Measurements from ENCODE around the gene ANKRD9. TPM values are rescaled to one million over a fixed set of nuclear protein-coding genes. Genes with fewer than 3 reads are reported as not detected.

The ANKRD9 gene
- total and polyA plus RNA-seq, 3 experiments from 2014 or later, result 1.3 to 12.1 (median 10.1) TPM

DNA sequence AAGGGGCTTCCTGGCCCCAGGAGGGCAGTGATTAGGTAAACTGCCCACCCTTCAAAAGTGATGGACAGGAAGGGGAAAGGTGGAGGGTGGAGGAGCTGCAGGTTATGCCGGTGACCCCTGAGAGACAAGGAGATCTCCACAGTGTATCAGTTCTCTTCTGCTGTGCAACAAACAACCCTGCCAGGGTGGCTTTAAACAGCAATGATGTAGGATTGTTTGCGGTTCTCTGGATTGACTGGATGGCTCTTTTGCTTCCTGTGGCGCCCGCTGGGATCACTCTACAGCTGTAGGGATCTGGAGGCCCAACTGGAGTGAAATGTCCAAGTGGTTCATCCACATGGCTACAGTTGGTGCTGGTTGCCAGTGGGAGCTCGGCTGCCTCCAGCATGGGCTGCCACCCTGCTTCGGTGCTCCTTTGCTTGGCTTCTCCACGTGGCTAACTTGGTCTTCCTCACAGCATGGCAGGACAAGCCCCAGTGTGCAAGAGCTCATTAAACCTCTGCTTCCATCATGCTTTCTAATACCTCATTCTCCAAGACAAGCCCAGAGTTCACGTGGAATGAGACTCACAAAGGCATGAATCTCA lies 8.6 kb upstream of the ANKRD9 start:
- peak overlapping the region in 2 of 8 donors; percentile 50 to 77 for H3K27ac Mint-ChIP-seq
- peaks cover 5% of the 10 kb centered on the region for H3K27me3 ChIP-seq (ENCODE audit: insufficient read depth, low read length, poor library complexity, severe bottlenecking)
- H3K4me1 ChIP-seq (ENCODE audit: insufficient read depth, low read length), result no peaks in the 10 kb centered on the region
- no peaks in the 10 kb centered on the region for H3K9me3 ChIP-seq (ENCODE audit: low read length)
- H3K4me3 ChIP-seq (ENCODE audit: low read length), result no peak overlapping the region
- H3K4me3 Mint-ChIP-seq, result peak overlapping the region; percentile 50 to 87 (median 69)
- H3K36me3 Mint-ChIP-seq, result no peaks in the 10 kb centered on the region
- H3K9me3 Mint-ChIP-seq, result no peaks in the 10 kb centered on the region
- no peaks in the 10 kb centered on the region for H3K36me3 ChIP-seq (ENCODE audit: insufficient read depth, low read length)
- DNase-seq, result no peak
- H3K4me1 Mint-ChIP-seq, result peaks cover 8 to 13% (median 9%) of the 10 kb centered on the region in 3 donors
- CTCF ChIA-PET, result interaction anchor here (1.0 to 1.8 kb wide), 5 partner anchors 8 to 201 kb away, joined by 3 to 10 read pairs (median 4); partner anchors contain the start of gene ANKRD9
- H3K27me3 Mint-ChIP-seq, result peaks cover 5 to 12% of the 10 kb centered on the region in 2 donors
- no peak overlapping the region for H3K27ac ChIP-seq (ENCODE audit: low read depth, low read length)
- POLR2A ChIA-PET, result no interaction called here

DNA sequence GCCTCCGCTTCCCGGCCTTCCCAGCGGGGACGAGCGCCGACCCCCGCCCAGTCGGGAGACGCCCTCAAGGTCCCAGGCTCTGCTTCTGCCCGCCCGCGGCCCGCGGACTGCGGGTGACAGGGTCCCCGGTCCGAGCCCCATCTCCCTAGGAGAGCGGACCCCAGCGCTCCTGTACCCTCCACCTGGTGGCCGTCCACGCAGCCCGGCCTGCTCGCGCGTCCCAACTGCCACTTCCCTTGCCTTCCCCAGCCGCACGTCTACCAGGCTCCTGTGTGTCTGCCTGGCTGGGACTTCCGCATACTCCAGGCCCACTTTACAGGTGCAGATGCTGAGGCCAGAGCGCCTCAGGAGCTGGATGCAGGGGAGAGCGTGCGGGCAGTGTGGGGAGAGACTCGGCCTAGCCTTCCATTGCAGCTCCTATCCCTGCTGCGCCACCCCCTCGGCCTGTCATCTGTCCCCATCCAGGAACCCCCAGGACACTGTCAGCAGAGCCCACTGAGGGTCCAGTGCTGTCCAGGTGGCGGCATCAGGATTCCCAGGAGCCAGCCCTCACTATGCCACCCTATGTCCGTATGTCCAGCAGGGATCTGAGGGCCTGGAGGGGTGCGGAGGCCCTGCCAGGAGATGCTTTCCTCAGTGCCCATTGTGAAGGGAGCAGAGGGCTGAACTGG lies 8.0 kb upstream of the ANKRD9 start:
- no peaks in the 10 kb centered on the region for H3K4me1 ChIP-seq (ENCODE audit: insufficient read depth, low read length)
- H3K9me3 Mint-ChIP-seq, result no peaks in the 10 kb centered on the region
- no peaks in the 10 kb centered on the region for H3K36me3 Mint-ChIP-seq
- no peak for DNase-seq
- CTCF ChIA-PET, result interaction anchor here (1.0 to 1.8 kb wide), 4 partner anchors 8 to 201 kb away, joined by 3 to 10 read pairs (median 4); partner anchors contain the start of gene ANKRD9
- peaks cover 5 to 9% (median 5%) of the 10 kb centered on the region in 3 donors for H3K4me1 Mint-ChIP-seq
- no peaks in the 10 kb centered on the region for H3K9me3 ChIP-seq (ENCODE audit: low read length)
- H3K4me3 ChIP-seq (ENCODE audit: low read length), result no peak overlapping the region
- peak overlapping the region in 2 of 8 donors; percentile 56 to 77 for H3K27ac Mint-ChIP-seq
- peak overlapping the region; percentile 50 to 87 (median 69) for H3K4me3 Mint-ChIP-seq
- POLR2A ChIA-PET, result no interaction called here
- peaks cover 5% of the 10 kb centered on the region for H3K27me3 ChIP-seq (ENCODE audit: insufficient read depth, low read length, poor library complexity, severe bottlenecking)
- H3K27ac ChIP-seq (ENCODE audit: low read depth, low read length), result peak overlapping the region; percentile 24
- no peaks in the 10 kb centered on the region for H3K36me3 ChIP-seq (ENCODE audit: insufficient read depth, low read length)
- H3K27me3 Mint-ChIP-seq, result peaks cover 6 to 12% of the 10 kb centered on the region in 2 donors

DNA sequence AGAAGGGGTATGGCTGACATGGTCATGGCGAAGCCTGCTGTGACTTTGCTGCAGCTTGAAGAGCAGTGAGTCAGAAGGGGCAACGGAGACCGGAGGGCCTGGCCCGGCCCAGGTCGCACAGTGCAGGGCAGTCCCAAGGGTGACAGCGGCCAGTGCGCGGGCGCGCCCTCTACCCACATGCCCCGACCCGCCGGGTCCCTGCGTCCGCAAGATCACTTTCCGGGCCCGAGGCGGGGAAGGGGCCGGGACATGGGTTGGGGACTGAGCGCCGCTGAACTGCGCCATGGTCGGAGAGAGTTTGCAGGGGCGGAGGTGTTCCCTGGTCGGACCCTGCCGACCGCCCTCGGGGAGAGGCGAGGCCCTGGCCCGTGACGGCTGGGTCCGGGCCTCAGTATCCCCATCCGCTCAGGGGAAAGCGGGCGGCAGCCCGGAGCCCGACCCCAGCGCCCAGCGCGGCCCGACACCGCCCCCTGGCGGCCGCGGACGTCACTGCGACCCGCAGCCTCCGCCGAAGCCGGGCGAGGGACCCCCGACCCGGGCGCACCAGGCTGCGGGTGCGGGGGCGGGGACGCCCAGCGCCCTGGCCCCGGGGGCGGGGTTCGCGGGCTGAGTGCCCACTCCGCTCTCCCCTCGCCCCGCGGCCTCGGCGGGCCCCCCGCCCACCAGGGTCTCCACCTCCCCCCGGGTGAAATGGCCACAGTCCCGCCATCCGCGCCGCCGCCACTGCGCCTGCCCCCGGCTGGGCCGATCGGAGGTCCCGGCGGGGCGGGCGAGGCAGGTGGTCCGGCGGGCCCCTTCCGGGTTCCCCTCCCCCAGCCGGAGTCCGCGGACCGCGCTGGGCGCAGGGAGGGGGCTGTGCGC lies 7.2 kb upstream of the ANKRD9 start:
- ChIA-PET POLR2A (interaction anchor here (0.6 kb wide), 1 partner anchor 10 kb away, joined by 4 read pairs; no protein-coding TSS in a partner anchor), CTCF (interaction anchor here (0.9 to 3.8 kb wide), 12 partner anchors 8 to 87 kb away, joined by 3 to 35 read pairs (median 4); no protein-coding TSS in a partner anchor)
- peak in 4 of 5 donors; percentile 48 to 62 (median 53) for DNase-seq
- Mint-ChIP-seq H3K4me3 (peak overlapping the region; percentile 75 to 88 (median 82)), H3K27ac (peak overlapping the region in 4 of 8 donors; percentile 36 to 75 (median 64)), H3K27me3 (peaks cover 6 to 12% of the 10 kb centered on the region in 2 donors), H3K36me3 (no peaks in the 10 kb centered on the region), H3K4me1 (peaks cover 5 to 9% (median 5%) of the 10 kb centered on the region in 3 donors), H3K9me3 (no peaks in the 10 kb centered on the region)
- H3K27ac ChIP-seq (ENCODE audit: low read depth, low read length), result peak overlapping the region; percentile 24
- H3K27me3 ChIP-seq (ENCODE audit: insufficient read depth, low read length, poor library complexity, severe bottlenecking), result peaks cover 5% of the 10 kb centered on the region
- H3K4me3 ChIP-seq (ENCODE audit: low read length), result peak overlapping the region; percentile 53
- no peaks in the 10 kb centered on the region for H3K9me3 ChIP-seq (ENCODE audit: low read length)
- no peaks in the 10 kb centered on the region for H3K4me1 ChIP-seq (ENCODE audit: insufficient read depth, low read length)
- no peaks in the 10 kb centered on the region for H3K36me3 ChIP-seq (ENCODE audit: insufficient read depth, low read length)

DNA sequence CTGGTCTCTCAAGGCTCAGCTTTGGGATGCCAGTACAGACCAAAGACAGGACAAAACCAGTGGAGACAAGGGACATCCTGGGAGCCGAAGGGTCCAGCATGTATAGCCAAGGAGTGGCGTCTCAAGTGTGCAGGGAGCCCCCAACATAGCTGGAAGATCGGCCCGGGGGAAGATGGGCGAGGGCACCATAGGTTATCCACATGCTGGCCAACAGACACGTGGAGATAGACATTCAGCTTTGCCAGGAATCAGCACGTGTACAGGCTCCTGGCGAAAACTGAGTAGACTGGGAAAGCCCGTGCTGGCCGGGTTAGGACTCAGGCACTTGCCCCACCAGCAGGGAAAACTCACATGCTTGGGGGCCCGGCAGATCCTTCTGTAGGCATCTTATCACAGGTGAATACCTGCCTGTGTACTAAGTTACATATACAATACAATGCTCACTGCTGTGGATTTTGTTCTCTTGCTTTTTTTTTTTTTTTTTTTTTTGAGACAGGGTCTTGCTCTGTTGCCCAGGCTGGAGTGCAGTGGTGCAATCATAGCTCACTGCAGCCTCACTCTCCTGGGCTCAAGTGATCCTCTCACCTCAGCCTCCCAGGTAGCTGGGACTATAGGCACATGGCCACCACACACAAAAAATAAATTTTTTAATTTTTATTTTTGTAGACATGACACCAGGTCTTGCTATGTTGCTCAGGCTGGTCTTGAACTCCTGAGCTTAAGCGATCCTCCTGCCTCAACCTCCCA lies 5.6 kb upstream of the ANKRD9 start:
- H3K36me3 ChIP-seq (ENCODE audit: insufficient read depth, low read length), result no peaks in the 10 kb centered on the region
- Mint-ChIP-seq H3K27me3 (peaks cover 6 to 12% of the 10 kb centered on the region in 2 donors), H3K27ac (no peak overlapping the region), H3K9me3 (no peaks in the 10 kb centered on the region), H3K4me3 (peak overlapping the region in 2 of 7 donors; percentile 23 to 62), H3K36me3 (peaks cover 0 to 1% (median 0%) of the 10 kb centered on the region in 3 donors), H3K4me1 (peaks cover 12 to 24% (median 12%) of the 10 kb centered on the region in 3 donors)
- peaks cover 5% of the 10 kb centered on the region for H3K27me3 ChIP-seq (ENCODE audit: insufficient read depth, low read length, poor library complexity, severe bottlenecking)
- POLR2A ChIA-PET, result interaction anchor here (0.8 kb wide), 1 partner anchor 7 kb away, joined by 4 read pairs; no protein-coding TSS in a partner anchor
- H3K4me3 ChIP-seq (ENCODE audit: low read length), result no peak overlapping the region
- no peak overlapping the region for H3K27ac ChIP-seq (ENCODE audit: low read depth, low read length)
- CTCF ChIA-PET, result interaction anchor here (1.0 to 3.8 kb wide), 7 partner anchors 10 to 95 kb away, joined by 3 to 35 read pairs (median 6); no protein-coding TSS in a partner anchor
- no peaks in the 10 kb centered on the region for H3K9me3 ChIP-seq (ENCODE audit: low read length)
- H3K4me1 ChIP-seq (ENCODE audit: insufficient read depth, low read length), result peaks cover 13% of the 10 kb centered on the region
- DNase-seq, result no peak

DNA sequence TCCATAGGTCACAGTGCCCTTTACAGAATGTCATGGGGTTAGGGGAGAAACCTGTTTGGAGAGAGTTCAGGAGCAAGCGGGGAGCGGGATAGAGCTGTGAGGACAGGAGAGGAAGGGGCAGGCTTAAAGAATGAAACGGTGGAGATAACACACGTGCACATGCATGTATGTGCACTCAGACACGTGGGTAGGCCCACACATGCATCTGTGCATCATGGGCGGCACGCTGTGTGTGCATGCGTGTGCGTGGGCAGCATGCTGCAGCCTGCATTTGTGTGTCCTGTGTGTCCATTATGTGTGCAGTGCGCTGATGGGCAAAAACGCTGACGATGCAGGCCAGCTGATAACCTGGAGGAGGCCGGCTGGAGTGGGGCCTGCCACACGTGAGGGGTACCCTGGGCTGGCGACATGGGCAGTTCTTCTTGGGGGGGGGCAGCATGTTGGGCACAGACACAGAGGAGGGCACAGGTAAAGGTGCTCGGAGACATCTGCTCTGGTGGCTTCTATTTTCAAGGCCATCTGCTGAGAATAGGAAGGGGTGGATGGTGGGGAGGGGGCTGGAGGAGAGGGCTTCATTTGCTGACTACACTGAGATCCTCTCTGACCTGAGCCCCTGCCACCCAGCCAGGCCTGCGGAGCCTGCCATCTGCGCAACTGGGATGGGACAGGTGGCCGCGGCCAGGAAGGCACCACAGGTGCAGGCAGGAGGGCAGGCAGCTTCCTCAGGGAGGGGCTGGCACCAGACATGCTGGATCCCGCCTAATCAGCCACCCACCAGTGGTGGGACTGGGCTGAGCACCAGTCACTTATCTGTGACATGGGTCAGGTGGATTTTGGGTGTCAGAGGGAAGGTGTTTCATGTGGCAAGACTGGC lies 4.6 kb upstream of the ANKRD9 start:
- CTCF ChIA-PET, result interaction anchor here (3.8 kb wide), 1 partner anchor 77 kb away, joined by 35 read pairs; no protein-coding TSS in a partner anchor
- peaks cover 12 to 26% (median 13%) of the 10 kb centered on the region in 3 donors for H3K4me1 Mint-ChIP-seq
- no peaks in the 10 kb centered on the region for H3K9me3 Mint-ChIP-seq
- H3K9me3 ChIP-seq (ENCODE audit: low read length), result no peaks in the 10 kb centered on the region
- DNase-seq, result no peak
- H3K27me3 ChIP-seq (ENCODE audit: insufficient read depth, low read length, poor library complexity, severe bottlenecking), result peaks cover 5% of the 10 kb centered on the region
- peaks cover 13% of the 10 kb centered on the region for H3K4me1 ChIP-seq (ENCODE audit: insufficient read depth, low read length)
- H3K4me3 ChIP-seq (ENCODE audit: low read length), result no peak overlapping the region
- H3K27ac ChIP-seq (ENCODE audit: low read depth, low read length), result no peak overlapping the region
- H3K4me3 Mint-ChIP-seq, result peak overlapping the region in 1 of 7 donors; percentile 73
- peaks cover 0 to 1% (median 0%) of the 10 kb centered on the region in 3 donors for H3K36me3 Mint-ChIP-seq
- no peaks in the 10 kb centered on the region for H3K36me3 ChIP-seq (ENCODE audit: insufficient read depth, low read length)
- peaks cover 6 to 12% of the 10 kb centered on the region in 2 donors for H3K27me3 Mint-ChIP-seq
- no peak overlapping the region for H3K27ac Mint-ChIP-seq
- POLR2A ChIA-PET, result no interaction called here

DNA sequence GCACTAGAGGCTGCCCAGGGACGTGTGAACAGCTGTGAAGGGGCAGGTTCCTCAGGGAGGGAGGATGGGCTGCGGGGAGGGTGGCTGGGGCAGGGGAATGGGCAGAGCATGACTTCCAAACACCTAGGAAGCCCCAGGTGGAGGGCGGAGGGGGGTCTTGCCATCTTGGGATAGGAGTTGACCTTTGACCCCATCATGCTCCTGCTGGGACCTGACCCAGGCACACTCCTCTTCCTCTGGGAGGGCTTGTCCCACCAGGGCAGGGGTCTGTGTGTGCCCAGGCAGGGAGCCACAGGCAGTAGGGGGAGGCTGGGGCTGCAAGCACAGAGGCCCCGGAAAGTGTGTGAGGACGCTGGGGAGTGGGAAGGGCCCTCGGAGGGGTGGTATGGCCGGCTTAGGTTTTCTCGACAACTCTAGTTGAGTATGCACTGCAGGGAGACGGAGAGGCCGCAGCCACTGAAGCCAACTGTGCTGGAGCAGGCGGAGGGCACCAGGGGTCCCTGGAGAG lies 3.3 kb upstream of the ANKRD9 start:
- Histone ChIP-seq H3K9me3 (ENCODE audit: low read length) (no peaks in the 10 kb centered on the region), H3K27me3 (ENCODE audit: insufficient read depth, low read length, poor library complexity, severe bottlenecking) (peaks cover 5% of the 10 kb centered on the region), H3K36me3 (ENCODE audit: insufficient read depth, low read length) (no peaks in the 10 kb centered on the region), H3K27ac (ENCODE audit: low read depth, low read length) (no peak overlapping the region), H3K4me1 (ENCODE audit: insufficient read depth, low read length) (peaks cover 13% of the 10 kb centered on the region), H3K4me3 (ENCODE audit: low read length) (no peak overlapping the region)
- no peak for DNase-seq
- Mint-ChIP-seq H3K27ac (no peak overlapping the region), H3K4me3 (peak overlapping the region in 1 of 7 donors; percentile 44), H3K9me3 (no peaks in the 10 kb centered on the region), H3K36me3 (peaks cover 0 to 1% (median 0%) of the 10 kb centered on the region in 3 donors), H3K4me1 (peaks cover 13 to 32% (median 16%) of the 10 kb centered on the region in 3 donors), H3K27me3 (peaks cover 6 to 12% of the 10 kb centered on the region in 2 donors)
- POLR2A ChIA-PET, result no interaction called here
- CTCF ChIA-PET, result interaction anchor here (1.7 to 3.8 kb wide), 2 partner anchors 75 to 196 kb away, joined by 4 to 35 read pairs; no protein-coding TSS in a partner anchor
